DMS153 (cell line): ENCODE results near the gene CHMP5.
A peak's percentile ranks its signal among the peaks of the same experiment; 100 is the strongest.
"Not testable (repeated sequence)": the region's sequence is repeated elsewhere in the genome, so short reads cannot be mapped to it uniquely, and the experiment has no call there.

Experiments
- DNase-seq: peaks from one replicate; lab custom pipeline; 2025; lab: John Stamatoyannopoulos, UW

Gene CHMP5

DNA sequence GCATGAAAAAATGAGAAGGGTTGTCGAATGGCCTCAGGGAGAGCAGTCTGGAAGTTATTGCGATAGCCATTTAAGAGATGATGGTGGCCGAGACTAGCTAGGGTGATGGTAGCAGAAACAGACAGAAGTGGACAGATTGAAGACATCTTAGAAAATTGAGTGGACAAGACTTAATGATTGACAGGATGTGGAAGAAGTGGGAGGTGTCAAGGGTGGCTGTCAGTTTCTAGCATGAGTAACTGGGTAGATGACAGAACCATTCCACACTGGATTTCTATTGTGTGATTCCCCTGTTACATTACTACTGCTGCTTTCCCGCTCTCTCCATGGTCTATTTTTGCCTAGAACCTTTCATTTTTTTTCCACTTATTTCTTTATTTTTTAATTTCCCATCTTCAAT, 12.6 kb downstream of the CHMP5 start:
- DNase-seq, result no peak

DNA sequence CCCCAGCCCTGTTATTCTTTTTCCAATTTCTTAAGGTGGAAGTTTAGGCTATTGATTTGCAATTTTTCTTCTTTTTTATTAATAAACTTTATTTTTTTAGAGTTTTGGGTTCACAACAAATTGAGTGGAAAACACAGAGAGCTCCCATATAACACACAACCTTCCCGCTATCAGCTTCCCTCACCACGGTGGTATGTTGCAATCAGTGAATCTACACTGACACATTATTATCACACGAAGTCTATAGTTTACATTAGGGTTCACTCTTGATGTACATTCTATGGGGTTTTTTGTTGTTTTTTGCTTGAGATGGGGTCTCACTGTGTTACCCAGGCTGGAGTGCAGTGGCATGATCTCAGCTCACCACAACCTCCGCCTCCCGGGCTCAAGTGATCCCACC, 20.7 kb downstream of the CHMP5 start:
- no peak for DNase-seq

DNA sequence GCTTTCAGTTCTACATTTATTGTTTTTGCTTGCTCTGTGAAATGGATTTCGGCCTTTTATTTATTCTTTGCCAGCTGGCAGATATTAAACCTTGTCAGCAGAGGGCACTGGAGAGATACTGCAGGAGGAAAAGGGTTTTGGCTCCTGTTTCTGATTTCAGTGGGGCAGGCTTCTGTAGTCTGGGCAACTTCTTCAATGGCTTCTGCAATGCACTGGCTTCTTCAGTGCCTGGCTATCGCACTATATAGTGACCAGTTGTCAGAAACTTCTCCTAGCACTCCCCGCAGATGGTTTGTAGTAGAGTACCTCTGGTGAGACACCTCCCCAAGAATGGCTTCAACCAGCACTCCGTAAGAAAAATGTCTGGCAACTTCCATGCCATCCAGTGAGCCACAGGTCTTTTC, 22.2 kb downstream of the CHMP5 start:
- DNase-seq, result peak; percentile 16

DNA sequence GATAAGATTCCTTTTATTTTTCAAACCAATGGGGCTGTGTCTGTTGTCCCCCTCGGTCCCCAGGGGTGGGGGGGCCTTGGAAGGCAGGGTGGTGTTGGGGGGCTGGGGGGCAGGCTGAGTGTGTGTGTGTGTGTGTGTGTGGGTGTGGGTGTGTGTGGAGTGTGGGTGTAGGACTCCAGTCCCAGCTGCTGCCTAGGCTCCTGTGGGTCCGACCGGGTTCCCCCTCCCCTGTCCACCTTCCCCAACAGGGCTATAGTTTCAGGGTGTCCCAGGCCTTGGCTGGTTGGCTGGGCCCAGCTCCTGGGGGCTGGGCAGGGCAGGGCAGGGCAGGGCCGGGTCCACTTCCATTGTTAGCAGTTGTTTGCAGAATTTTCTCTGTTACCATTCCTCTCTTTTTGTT, 23.4 kb downstream of the CHMP5 start:
- DNase-seq, result no peak

DNA sequence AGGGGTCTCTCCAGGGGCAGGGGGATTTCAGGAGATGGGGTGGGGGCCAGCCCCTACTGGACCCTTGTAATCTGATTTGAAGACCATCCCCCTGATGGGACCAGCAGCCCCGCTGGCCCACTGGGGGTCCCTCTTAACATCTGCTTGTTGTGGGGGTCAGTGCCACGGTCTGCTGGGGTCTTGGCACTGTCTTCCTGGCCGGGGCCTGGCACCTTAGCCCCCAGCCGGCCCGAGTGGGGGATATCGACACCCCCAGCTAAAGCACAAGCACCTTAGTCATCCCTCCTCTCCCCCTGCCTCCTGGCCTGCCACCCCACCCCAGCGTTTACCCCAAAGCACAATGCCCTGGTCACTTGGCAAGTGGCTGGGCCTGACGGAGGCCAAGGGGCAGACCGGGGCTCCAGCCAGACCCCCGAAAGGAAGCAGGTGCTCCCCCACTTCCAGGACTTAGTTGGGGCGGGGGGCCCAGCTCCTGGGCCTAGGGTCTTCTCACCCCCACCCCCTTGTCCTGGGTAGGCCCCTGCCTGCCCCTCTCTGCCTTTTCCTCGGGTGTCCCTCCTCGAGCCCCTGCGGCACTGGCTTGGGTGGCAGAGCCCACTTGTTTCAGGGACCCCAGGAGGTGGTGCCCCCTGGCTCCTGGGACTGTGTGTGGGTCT, 24.1 kb downstream of the CHMP5 start:
- DNase-seq, result no peak

DNA sequence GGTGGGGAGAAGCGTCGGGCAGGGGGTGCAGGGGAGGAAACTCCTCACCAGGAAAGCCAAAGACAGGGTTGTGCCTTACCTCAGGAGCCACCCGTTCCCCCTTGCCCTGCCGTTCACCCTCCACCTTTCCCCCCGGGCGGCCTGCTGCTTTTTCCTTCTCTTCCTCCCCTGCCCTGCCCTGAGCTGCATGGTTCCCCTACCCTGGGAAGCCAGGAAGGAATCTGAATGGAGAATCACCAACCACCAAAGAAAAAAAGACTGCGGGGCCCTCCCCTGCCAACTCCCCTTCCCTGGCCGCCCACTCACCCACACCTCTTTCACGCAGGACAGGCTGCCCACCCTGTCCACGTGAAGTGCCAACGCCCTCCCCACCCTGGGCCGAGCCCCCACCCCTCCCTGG, 24.6 kb downstream of the CHMP5 start:
- no peak for DNase-seq

DNA sequence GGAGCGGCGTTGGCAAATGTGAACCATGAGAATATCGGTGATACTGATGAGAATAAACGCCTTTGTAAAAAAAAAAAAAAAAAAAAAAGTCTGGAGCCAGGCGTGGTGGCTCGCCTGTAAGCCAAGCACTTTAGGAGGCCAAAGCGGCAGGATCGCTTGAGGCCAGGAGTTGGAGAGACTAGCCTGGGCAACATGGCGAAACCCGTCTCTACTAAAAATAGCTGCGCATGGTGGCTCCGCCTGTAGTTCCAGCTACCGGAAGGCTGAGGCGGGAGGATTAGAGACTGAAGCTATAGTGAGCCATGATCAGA, 25.0 kb downstream of the CHMP5 start:
- no peak for DNase-seq

DNA sequence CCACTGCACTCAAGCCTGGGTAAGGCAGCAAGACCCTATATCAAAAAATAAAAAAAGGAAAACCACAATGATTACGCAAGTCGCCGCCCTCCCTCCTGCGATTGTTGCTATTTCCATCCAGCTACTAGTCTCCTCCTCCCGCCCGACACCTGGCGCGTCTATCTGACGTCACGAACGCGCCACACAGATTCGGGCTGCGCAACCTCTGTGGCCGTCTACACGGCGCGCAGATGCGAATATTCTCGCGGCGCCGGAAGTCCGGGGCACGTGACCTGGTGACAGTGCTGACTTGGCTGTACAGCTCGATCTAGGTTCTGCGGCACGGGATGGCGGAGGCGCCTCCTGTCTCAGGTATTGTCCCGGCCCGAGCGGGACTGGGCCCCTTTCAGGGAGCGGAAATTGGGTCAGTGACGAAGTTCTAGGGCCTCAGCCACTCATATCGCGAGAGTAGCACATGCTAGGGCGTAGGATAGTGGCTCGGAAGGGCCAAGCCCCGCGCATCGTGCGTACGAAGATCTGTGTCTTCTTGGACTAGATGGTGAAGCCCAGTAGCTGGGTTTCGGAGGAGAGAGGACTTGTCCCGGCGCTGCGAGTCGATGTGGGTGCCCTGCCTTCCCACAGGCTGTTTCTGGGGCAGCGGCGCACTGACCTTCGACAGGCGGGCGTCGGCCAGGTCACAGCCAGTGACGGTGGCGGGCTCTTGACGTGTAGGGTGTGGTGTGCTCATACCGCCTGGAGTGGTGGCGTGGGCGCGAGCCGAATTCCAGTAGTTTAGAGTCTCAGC, 25.6 kb downstream of the CHMP5 start, which contains the start of gene NFX1:
TSS of gene NFX1 (plus strand) at position 270 of the 784 bp plus-strand sequence. CDS start at position 327, 57 bp downstream.
- peak; percentile 96 for DNase-seq

DNA sequence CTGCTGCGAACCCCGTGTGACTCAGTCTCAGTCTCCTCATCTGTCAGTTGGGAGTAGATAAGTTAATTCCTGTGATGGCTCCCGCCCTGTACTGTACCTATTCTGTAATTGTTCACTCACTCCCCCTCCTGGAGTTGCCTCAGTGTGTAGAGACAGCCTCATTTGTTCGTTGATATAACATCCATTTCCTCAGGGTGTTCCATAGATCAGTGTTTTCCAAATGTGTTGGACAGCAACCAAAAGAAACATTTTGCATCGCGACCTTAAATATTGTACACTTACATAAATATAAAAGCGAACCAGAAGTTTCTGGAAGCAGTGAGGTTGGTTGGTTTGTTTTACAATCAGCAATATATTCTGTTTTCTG, 26.2 kb downstream of the CHMP5 start:
- no peak for DNase-seq

DNA sequence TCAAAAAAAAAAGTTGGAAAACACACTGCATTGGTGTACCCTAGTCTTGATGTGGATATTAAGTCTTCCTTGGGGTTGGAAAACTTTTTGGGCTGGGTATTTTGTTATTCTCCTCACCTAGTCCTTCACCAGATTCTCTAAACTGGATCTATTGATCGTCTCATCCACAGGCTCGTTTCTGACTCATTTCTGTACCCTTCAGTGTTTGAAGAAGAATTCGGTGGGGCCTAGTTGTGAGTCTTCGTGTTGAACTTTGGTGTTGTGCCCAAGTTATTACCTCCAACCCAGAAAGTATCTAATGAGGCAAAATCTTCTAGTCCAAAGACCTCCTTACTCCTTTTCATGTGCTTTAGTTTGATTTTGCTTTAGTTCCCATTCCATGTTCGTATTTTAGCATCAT, 27.1 kb downstream of the CHMP5 start:
- DNase-seq, result no peak

DNA sequence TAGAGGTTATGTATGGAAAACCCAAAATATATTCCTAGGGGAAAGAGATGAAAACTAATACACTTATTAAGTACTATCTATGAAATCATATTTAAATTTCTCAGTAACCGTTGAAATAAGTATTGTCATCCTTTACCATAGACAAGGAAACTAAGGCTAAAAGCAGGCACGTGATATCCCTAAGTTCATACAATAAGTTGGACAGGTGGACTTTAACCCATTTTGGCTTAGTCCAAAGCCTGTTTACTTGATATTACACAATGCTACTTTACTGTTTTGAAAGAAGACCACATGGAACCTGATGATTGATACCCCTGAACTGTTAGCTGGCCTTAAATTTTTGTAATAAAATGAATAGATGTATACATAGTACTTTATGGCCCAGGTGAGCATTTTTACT, 28.9 kb downstream of the CHMP5 start:
- no peak for DNase-seq

DNA sequence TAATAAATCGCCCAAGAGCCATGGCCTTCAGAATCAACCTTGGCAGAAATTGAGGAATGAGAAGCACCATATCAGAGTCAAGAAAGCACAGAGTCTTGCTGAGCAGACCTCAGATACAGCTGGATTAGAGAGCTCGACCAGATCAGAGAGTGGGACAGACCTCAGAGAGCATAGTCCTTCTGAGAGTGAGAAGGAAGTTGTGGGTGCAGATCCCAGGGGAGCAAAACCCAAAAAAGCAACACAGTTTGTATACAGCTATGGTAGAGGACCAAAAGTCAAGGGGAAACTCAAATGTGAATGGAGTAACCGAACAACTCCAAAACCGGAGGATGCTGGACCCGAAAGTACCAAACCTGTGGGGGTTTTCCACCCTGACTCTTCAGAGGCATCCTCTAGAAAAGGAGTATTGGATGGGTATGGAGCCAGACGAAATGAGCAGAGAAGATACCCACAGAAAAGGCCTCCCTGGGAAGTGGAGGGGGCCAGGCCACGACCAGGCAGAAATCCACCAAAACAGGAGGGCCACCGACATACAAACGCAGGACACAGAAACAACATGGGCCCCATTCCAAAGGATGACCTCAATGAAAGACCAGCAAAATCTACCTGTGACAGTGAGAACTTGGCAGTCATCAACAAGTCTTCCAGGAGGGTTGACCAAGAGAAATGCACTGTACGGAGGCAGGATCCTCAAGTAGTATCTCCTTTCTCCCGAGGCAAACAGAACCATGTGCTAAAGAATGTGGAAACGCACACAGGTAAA, 30.0 kb downstream of the CHMP5 start:
- DNase-seq, result no peak

DNA sequence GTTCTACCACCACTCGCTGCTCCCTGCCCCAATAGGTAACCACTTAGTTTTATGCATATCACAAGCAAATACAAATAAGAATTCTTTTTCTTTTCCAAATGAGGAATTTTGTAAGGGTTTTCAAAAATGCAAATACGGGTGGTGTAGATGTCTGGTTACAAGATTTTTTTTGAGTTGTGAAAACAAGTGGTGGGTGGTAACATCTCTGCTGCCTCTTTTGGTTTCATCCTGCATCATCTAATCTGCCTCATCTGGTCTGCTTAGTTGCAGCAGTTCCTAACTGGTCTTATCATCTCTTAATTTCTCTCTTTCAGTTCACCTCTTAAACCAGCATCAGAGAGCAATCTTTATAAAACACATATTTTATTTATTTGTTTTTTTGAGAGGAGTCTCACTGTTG, 30.7 kb downstream of the CHMP5 start:
- DNase-seq, result no peak

DNA sequence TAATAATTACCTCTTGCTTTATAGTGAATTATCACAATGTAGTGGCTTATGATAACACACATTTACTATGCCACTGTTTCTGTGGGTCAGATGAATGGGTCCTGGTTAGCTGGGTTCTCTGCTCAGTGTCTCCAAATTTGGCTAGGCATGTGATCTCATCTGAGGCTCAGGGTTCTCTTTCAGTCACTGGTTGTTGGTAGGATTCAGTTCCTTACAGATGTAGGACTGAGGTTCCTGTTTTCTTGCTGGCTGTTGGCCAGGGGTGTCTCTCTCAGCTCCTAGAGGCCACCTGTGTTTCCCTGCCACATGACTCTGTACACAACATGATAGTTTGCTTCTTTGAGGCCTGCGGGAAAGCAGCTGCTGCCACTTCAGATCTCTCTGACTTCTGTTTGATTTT, 32.6 kb downstream of the CHMP5 start:
- DNase-seq, result no peak

DNA sequence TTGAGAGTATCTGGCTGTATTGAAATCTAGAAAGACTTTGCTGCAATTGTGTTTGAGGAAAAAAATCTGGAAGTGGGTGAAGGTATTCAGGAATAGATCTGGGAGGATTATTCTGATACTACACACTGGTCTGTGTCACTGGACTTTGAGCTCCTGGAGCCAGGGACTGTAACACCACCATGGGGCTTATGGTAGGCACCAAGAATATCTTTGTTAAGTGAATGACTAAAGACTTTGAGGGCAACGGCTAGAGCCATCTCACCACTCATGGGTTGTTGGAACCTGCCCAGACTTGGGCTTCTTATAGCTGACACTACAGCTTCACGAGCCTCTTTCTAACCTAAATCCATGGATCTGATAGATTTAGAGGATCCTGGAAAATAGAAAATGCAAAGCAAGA, 35.7 kb downstream of the CHMP5 start:
- no peak for DNase-seq

DNA sequence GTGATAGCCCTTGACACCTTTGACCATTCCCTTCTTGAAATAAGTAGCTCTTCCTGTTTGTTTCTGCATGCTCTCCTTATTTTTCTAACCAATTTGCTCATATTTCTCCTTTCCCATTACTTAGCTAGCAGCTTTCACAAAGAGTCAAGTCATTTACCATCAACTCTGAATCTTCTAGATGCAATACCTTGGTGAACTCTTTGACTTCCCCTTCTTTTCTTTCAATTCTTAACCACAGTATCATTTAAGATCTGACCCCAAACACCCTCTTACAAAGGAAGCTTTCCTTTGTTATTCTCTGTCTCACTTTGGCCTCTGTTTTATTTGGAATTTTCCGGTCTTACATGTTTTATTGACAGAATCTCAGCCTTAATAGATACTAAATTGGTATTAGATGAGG, 39.5 kb downstream of the CHMP5 start:
- DNase-seq, result no peak

DNA sequence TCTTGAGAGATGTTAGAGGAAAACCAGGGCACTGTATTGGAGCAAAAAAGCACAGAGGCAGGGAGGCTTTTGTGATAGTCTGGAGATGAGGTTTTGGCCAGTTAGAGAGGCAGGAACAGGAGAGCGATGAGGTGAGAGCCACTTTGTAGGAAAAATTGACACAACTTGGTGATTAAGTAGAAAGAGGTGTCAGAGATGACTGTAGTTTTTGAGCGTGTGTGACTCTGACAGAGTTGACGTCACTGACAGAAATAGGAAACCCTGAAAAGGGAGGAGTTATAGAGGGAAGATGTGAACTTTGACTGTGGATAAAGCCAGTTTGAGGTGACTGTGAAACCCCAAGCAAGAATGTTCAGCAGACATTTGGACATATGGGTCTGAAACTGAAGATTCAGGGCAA, 41.2 kb downstream of the CHMP5 start:
- no peak for DNase-seq

DNA sequence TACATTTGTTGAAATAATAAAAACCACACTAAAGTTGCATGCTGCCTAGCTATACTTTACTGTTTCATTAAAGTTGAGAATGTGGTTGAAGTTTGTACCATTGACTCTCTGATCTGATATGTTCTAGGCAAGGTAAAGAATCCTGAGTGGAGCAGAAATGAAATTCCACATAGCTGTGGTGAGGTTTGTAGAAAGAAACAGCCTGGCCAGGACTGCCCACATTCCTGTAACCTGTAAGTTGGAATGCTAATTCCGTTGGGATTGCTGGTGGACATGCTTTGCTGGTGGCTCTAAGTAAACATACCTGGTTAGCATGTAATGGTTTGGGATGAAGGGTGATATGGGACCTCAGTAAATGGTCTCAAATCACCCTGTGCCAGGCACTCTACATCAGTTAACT, 42.2 kb downstream of the CHMP5 start:
- DNase-seq, result no peak

DNA sequence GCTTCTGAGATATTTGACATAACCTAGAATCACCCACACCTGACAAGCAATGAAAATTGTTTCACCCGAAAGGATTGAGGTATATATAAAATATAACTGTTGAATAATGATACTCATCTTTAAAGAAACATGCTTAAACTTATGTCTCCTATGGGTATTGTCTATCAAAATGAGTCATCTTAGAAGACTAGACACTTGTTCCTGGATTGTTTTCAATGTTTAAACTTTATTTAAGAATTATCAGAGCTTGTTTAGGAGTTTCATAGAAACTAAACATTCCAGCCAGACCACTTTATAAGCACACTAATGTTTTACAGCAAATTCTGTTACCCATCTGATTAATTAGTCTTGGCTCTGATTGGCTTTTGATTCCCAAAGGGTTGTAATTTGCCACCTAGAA, 45.1 kb downstream of the CHMP5 start:
- DNase-seq, result no peak

DNA sequence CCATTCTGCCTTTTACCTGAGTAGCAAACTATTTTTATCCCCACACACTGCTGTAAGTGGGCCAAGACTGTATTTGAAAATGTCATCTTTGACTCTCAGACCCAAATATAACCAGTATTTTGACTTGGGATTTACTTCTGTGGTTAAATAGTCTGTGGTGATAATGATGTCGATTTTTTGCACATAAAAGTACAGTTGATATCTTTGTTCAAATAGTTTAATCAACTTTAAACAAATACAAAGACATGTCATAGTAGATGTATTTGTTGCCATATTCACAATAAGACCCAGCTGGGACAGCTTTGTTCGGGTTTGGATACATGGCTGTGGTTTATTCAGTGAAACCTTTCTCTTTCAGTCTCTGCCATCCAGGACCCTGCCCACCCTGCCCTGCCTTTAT, 45.9 kb downstream of the CHMP5 start:
- DNase-seq, result no peak

DNA sequence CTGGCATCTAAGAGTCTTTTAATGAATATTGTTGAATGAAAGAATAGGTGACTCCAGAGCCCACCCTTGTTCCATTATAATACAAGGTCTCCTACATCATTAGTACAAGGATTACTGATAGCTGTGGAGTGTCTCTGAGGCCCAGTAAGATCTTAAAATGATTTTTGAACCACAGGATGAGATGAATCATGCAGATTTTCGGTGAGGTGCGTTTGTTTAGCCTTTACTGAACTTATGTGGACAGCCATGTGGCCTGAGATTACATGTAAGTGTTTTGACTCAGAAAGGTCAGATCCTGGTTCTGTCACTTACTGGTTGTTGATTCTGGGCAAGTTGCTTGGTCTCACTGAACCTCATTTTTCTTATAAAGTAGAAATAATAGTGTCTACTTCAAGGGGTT, 47.1 kb downstream of the CHMP5 start:
- DNase-seq, result no peak

DNA sequence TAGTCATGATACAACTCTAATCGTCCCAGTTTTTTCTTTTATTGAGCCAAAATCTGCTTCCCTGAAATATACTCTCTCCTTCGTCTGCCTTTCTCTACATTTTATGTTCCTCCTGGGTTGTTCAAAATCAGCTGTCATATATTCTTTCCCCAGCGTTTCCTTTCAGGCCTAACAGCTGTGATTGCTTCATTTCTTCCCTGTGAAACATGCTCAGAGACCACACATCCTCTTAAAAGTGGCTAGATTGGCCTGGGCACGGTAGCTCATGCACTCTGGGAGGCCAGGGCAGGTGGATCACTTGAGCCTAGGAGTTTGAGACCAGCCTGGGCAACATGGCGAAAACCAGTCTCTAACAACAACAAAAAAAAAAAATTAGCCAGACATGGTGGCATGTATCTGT, 50.5 kb downstream of the CHMP5 start:
- DNase-seq, result no peak

DNA sequence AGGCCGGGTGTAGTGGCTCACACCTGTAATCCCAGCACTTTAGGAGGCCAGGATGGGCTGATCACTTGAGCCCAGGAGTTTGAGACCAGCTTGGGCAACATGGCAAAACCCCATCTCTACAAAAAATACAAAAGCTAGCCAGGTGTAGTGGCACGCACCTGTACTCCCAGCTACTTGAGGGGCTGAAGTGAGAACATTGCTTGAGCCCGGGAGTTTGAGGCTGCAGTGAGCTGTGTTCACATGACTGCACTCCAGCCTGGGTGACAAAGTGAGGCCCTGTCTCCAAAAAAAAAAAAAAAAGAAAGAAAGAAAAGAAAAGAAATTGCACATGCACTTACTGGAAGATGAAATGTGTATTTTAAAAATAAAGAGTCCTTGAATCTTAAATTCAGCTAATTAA, 52.3 kb downstream of the CHMP5 start:
- not testable (repeated sequence) for DNase-seq
